Esophagus squamous epithelium (tissue), 5 donors: ENCODE measurements around the gene TCP11. TPM values are rescaled to one million over a fixed set of nuclear protein-coding genes. Genes with fewer than 3 reads are reported as not detected.

Experiments
- DNase-seq: peaks from one replicate; lab custom pipeline; 2025; lab: John Stamatoyannopoulos, UW
- H3K27ac ChIP-seq, 4 donors: fragments of 200-600 bp; sonication (generic); one replicate each; pipeline ENCODE4 v1.5.1; 2016 to 2019; ENCODE audit warnings: mild to moderate bottlenecking in 1 of 4
- H3K27me3 ChIP-seq, 4 donors: fragments of 200-600 bp; sonication (generic); 1 replicate in 3 of 4; 2 replicates in 1 of 4; pipeline versions ENCODE4 v1.5.1 to v1.6.0; 2017 to 2021; ENCODE audit warnings: antibody characterized with exemption in 1 of 4
- H3K36me3 ChIP-seq, 3 donors: fragments of 200-600 bp; sonication (generic); one replicate each; pipeline ENCODE4 v1.5.1; 2016 to 2019
- H3K4me1 ChIP-seq, 3 donors: fragments of 200-600 bp; sonication (generic); one replicate each; pipeline ENCODE4 v1.5.1; 2017 to 2019
- H3K4me3 ChIP-seq, 4 donors: fragments of 200-600 bp; sonication (generic); 1 replicate in 3 of 4; 2 replicates in 1 of 4; pipeline ENCODE4 v1.5.1; 2016 to 2019; ENCODE audit warnings: mild to moderate bottlenecking in 2 of 4, moderate library complexity in 1 of 4
- H3K9me3 ChIP-seq, 3 donors: fragments of 200-600 bp; sonication (generic); one replicate each; pipeline ENCODE4 v1.5.1; 2016 to 2019
- CTCF ChIP-seq, 6 experiments: fragments of 450-650 bp in 4 of 6; fragments of 200-600 bp in 2 of 6; sonication (generic) in 2 of 6; IDR thresholded peaks; one replicate each; pipeline ENCODE4 v1.5.1; 2016 to 2019; ENCODE audit warnings: antibody characterized with exemption in 6 of 6, mild to moderate bottlenecking in 4 of 6, moderate library complexity in 4 of 6
- POLR2A ChIP-seq, 4 donors: fragments of 450-650 bp; IDR thresholded peaks; one replicate each; pipeline ENCODE4 v1.6.1; 2017; ENCODE audit warnings: antibody characterized with exemption in 4 of 4, mild to moderate bottlenecking in 4 of 4, moderate library complexity in 3 of 4
- WGBS, 2 donors: methylation state at CpG; one replicate each; pipeline ENCODE4 v1.1.5; 2018; 5-methylcytosine and 5-hydroxymethylcytosine counted together
- intact Hi-C: fragments of 100-400 bp; cut with DNase I; formaldehyde crosslinking; loops from one replicate; pipeline ENCODE4 v1.15.0; 2022
- total RNA-seq, 4 donors: library from RNA; depleted of rRNA; stranded (reverse); fragments of >200 nt; gene quantifications; one replicate each; pipeline ENCODE4 v1.1.0, GENCODE V29; 2016
- donor health status: DM: yes; HTN: yes; CAD: no.

Gene TCP11
- total RNA-seq, 4 donors from 2014 or later, result 0.64 TPM; not detected in 3

DNA sequence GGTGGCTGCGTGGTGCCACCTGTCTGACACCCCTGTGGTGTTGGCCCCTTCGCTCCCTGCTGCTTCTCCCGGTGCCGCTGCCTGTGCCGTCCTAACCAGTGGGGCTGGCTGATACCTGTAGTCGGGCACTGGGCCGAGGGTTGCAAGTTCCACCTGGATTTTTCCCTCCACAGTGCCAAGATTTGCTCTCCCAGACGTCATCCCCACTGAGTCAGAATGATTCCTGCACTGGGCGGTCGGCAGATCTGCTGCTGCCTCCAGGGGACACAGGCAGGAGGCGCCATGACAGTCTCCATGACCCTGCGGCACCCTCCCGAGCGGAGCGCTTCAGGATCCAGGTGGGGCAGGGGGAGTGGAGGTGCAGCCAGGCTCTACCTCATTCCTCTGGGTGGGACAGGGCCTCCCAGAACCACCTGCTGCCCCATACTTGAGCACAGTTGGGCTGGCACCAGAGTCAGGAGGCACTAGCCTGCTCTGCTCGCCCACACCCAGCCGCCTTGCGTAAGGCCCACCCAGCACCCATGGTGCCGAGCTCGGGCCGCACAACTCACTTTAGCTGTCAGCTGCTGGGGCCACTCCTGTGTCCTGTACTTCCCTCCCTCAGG, 60.2 kb downstream of the TCP11 start:
- Histone ChIP-seq H3K4me3 (no peak overlapping the region), H3K9me3 (no peaks in the 10 kb centered on the region), H3K4me1 (peaks cover 15 to 59% (median 49%) of the 10 kb centered on the region in 3 donors), H3K27me3 (no peaks in the 10 kb centered on the region), H3K36me3 (peaks cover 40 to 98% (median 40%) of the 10 kb centered on the region in 3 donors), H3K27ac (peak overlapping the region; percentile 44 to 76 (median 58))
- no peak for DNase-seq
- WGBS, 2 donors, result 52 to 67% methylated on average over 6 to 14 of the region's 21 CpGs
- intact Hi-C loops, result no loop called here
- TF ChIP-seq CTCF (IDR thresholded peaks at IDR 0.05), result peak in 4 of 6 experiments; percentile 10 to 44 (median 12)
- TF ChIP-seq POLR2A (IDR thresholded peaks at IDR 0.05), result no peak

- TF ChIP-seq CTCF (IDR thresholded peaks at IDR 0.05) (no peak), POLR2A (IDR thresholded peaks at IDR 0.05) (no peak)
- Histone ChIP-seq H3K9me3 (no peaks in the 10 kb centered on the region), H3K4me3 (no peak overlapping the region), H3K36me3 (peaks cover 35 to 96% (median 35%) of the 10 kb centered on the region in 3 donors), H3K27ac (peak overlapping the region in 3 of 4 donors; percentile 56 to 76 (median 60)), H3K4me1 (peaks cover 15 to 59% (median 49%) of the 10 kb centered on the region in 3 donors), H3K27me3 (no peaks in the 10 kb centered on the region)
- intact Hi-C loops, result no loop called here
- no peak for DNase-seq
- 50 to 55% methylated on average over 8 to 10 of the region's 13 CpGs for WGBS, 2 donors
Measured at GRCh38 chr6:35080016-35080680, 61.0 kb downstream of the TCP11 start.

- no peak for DNase-seq
- no peaks in the 10 kb centered on the region for H3K27me3 ChIP-seq
- peaks cover 15 to 59% (median 49%) of the 10 kb centered on the region in 3 donors for H3K4me1 ChIP-seq
- peaks cover 28 to 94% (median 35%) of the 10 kb centered on the region in 3 donors for H3K36me3 ChIP-seq
- TF ChIP-seq CTCF (IDR thresholded peaks at IDR 0.05), result no peak
- no peak for TF ChIP-seq POLR2A (IDR thresholded peaks at IDR 0.05)
- H3K9me3 ChIP-seq, result no peaks in the 10 kb centered on the region
- H3K27ac ChIP-seq, result peak overlapping the region in 1 of 4 donors; percentile 56
- intact Hi-C loops, result no loop called here
- 90 to 96% methylated on average over 4 to 9 of the region's 23 CpGs for WGBS, 2 donors
- H3K4me3 ChIP-seq, result no peak overlapping the region
Measured at GRCh38 chr6:35079311-35080000, 61.7 kb downstream of the TCP11 start.

GRCh38 chr6:35078896-35079295, 62.2 kb downstream of the TCP11 start:
- Histone ChIP-seq H3K36me3 (peaks cover 28 to 94% (median 31%) of the 10 kb centered on the region in 3 donors), H3K27ac (no peak overlapping the region), H3K9me3 (no peaks in the 10 kb centered on the region), H3K4me3 (no peak overlapping the region), H3K4me1 (peaks cover 15 to 56% (median 44%) of the 10 kb centered on the region in 3 donors), H3K27me3 (no peaks in the 10 kb centered on the region)
- 91 to 93% methylated on average over 6 to 7 of the region's 11 CpGs for WGBS, 2 donors
- DNase-seq, result no peak
- no peak for TF ChIP-seq CTCF (IDR thresholded peaks at IDR 0.05)
- intact Hi-C loops, result no loop called here
